ENCODE results near the gene CD93. TPM values are rescaled to one million over a fixed set of nuclear protein-coding genes. Genes with fewer than 3 reads are reported as not detected.

The CD93 gene
- total and polyA plus RNA-seq, 2 of the 8 experiments (the other 6 are each of a cell fraction or from before 2014, with no cell fraction given) = under 0.01 to 0.07 TPM

- no peak for TF ChIP-seq BACH1 (IDR thresholded peaks at IDR 0.05; ENCODE audit: low read length)
- no peak for TF ChIP-seq FOSL1 (IDR thresholded peaks at IDR 0.05; ENCODE audit: insufficient read depth, low read depth, low read length)
- no peak for TF ChIP-seq CHD7 (IDR thresholded peaks at IDR 0.05; ENCODE audit: insufficient replicate concordance, low read length)
- TF ChIP-seq SP2 (IDR thresholded peaks at IDR 0.05; ENCODE audit: low read length) = no peak
- no peak for TF ChIP-seq POU5F1 (IDR thresholded peaks at IDR 0.05; ENCODE audit: low read depth, low read length)
Measured at GRCh38 chr20:23039885-23040508, 46.1 kb downstream of the CD93 start (continued).

All from H1 (cell line).